ENCODE data around the gene CCDC83. TPM values are rescaled to one million over a fixed set of nuclear protein-coding genes. Genes with fewer than 3 reads are reported as not detected.
"Not testable (repeated sequence)": the region's sequence is repeated elsewhere in the genome, so short reads cannot be mapped to it uniquely, and the experiment has no call there.

Gene CCDC83
- total RNA-seq, 2 donors from 2014 or later, result not detected

DNA sequence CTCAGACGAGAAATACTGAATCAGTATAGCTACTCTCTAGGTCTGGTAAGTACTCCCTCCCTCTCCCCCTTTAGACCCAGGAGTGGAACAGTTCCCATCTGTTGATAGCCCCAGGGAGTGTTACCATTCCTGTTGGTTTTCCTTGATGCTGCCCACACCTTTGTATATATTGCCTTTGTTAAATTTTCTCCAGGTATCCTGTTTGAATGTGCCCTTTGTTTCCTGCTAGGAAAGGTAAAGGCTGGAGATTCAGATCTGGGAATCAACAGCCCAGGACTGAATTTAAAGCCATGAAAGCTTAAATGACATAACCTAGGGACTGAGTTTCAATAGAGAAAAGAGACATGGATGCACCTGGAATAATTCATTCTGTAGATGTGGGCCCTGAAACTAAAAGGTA lies 68.3 kb downstream of the CCDC83 start:
- no peak for ATAC-seq (replicated peaks)

GRCh38 chr11:85926653-85927214 lies 71.6 kb downstream of the CCDC83 start:
- not testable (repeated sequence) for H3K27ac Mint-ChIP-seq; H3K4me1 Mint-ChIP-seq; ATAC-seq (replicated peaks); H3K4me3 Mint-ChIP-seq; H3K9me3 Mint-ChIP-seq; H3K36me3 Mint-ChIP-seq (ENCODE audit: low read depth)
- peaks cover 21% of the 10 kb centered on the region for H3K27me3 Mint-ChIP-seq

More for the DNA sequence above, 68.3 kb downstream of the CCDC83 start:
- Mint-ChIP-seq H3K4me3 (no peak overlapping the region), H3K4me1 (no peaks in the 10 kb centered on the region), H3K36me3 (ENCODE audit: low read depth) (no peaks in the 10 kb centered on the region), H3K9me3 (peaks cover 3% of the 10 kb centered on the region), H3K27me3 (peaks cover 18% of the 10 kb centered on the region), H3K27ac (no peak overlapping the region)

DNA sequence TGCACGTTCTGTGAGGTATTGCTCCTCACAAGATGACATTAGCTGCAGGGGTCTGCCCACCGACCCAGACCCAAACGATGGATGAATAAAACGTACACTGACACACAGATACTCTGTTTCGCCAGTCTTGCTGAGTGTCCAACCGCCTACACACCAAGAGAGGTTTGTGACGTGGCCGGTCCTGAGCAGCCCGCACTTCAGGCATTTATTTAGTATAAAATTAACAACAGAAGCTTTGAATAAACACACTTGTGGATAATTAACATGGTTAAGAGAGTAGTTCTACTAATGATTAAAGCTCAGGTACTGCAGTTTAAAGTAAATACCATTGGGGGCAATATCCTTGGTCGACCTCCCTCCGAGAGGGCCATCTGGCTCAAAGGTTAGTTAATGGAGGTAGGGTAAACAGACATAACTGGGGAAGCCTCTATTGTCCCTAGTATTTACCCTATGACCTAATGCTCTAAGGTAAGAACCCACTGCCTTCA lies 75.7 kb downstream of the CCDC83 start:
- no peak for ATAC-seq (replicated peaks)

DNA sequence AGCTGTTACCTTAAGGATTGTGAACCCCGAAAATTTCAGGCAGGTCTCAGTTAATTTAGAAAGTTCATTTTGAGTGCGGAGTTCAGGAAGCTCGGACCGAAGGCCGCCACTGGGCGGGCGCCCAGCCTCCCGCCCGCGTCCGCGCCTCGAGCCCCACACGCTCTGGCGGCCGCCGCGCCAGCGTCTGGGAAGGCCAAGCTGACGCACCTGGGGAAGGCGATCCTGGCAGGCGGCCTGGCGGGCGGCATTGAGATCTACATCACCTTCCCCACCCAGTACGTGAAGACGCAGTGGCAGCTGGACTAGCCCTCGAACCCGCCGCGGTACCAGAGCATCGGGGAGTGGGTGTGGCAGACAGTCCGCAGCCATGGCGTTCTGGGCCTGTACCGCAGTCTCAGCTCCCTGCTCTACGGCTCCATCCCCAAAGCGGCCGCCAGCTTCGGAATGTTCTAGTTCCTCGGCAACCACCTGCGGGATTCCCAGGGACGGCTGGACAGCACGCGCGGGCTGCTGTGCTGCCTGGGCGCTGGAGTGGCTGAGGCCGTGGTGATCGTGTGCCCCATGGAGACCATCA lies 79.5 kb downstream of the CCDC83 start:
- H3K27me3 Mint-ChIP-seq, result peaks cover 3% of the 10 kb centered on the region
- H3K4me1 Mint-ChIP-seq, result no peaks in the 10 kb centered on the region

More for the DNA sequence above, 75.7 kb downstream of the CCDC83 start:
- Mint-ChIP-seq H3K27ac (no peak overlapping the region), H3K4me1 (no peaks in the 10 kb centered on the region), H3K27me3 (peaks cover 11% of the 10 kb centered on the region), H3K36me3 (ENCODE audit: low read depth) (no peaks in the 10 kb centered on the region), H3K9me3 (no peaks in the 10 kb centered on the region), H3K4me3 (no peak overlapping the region)

GRCh38 chr11:85935751-85936150 lies 80.6 kb downstream of the CCDC83 start:
- Mint-ChIP-seq H3K4me1 (no peaks in the 10 kb centered on the region), H3K27me3 (no peaks in the 10 kb centered on the region), H3K36me3 (ENCODE audit: low read depth) (no peaks in the 10 kb centered on the region), H3K9me3 (no peaks in the 10 kb centered on the region), H3K27ac (no peak overlapping the region), H3K4me3 (no peak overlapping the region)
- ATAC-seq (replicated peaks), result no peak

More for the DNA sequence above, 79.5 kb downstream of the CCDC83 start:
- Mint-ChIP-seq H3K36me3 (ENCODE audit: low read depth) (no peaks in the 10 kb centered on the region), H3K27ac (no peak overlapping the region), H3K4me3 (no peak overlapping the region), H3K9me3 (no peaks in the 10 kb centered on the region)
- no peak for ATAC-seq (replicated peaks)

- Mint-ChIP-seq H3K27me3 (no peaks in the 10 kb centered on the region), H3K27ac (no peak overlapping the region), H3K9me3 (no peaks in the 10 kb centered on the region), H3K4me1 (no peaks in the 10 kb centered on the region), H3K4me3 (no peak overlapping the region), H3K36me3 (ENCODE audit: low read depth) (no peaks in the 10 kb centered on the region)
- no peak for ATAC-seq (replicated peaks)
Measured at GRCh38 chr11:85937835-85938234, 82.7 kb downstream of the CCDC83 start.

- Mint-ChIP-seq H3K27ac (no peak overlapping the region), H3K4me3 (no peak overlapping the region)
Measured at GRCh38 chr11:85939099-85940015, 84.2 kb downstream of the CCDC83 start.

DNA sequence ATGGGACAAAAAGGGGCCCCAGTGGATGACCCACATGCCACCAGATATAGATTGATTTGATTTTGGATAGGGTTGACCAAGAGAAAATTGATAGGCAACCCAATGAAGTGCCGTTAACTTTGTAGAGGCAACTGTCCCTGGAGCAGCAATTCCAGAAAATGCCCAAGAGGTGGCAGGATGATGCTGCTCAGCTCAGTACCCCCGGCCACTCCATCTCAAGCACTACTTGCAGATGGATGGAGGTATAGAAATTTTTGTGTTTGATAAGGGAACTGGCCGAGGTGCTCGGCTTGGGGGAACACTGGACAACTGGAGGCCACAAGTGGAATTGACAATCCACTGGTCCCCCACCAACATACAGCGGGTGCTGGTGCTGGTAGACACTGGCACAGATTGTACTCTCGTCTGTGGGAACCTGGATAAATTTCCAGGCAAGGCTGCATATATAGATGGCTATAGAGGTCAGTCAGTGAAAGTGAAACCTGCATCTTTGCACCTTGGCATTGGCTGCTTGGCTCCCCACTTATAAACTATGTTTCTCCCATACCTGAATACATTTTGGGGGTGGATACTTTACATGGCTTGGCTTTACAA lies 86.3 kb downstream of the CCDC83 start:
- H3K4me3 Mint-ChIP-seq, result no peak overlapping the region
- H3K27ac Mint-ChIP-seq, result no peak overlapping the region
- H3K27me3 Mint-ChIP-seq, result no peaks in the 10 kb centered on the region
- H3K4me1 Mint-ChIP-seq, result peaks cover 10% of the 10 kb centered on the region
- ATAC-seq (replicated peaks), result peak; percentile 43
- H3K9me3 Mint-ChIP-seq, result peaks cover 9% of the 10 kb centered on the region
- H3K36me3 Mint-ChIP-seq (ENCODE audit: low read depth), result no peaks in the 10 kb centered on the region

More at GRCh38 chr11:85939099-85940015, 84.2 kb downstream of the CCDC83 start:
- no peaks in the 10 kb centered on the region for H3K9me3 Mint-ChIP-seq
- no peaks in the 10 kb centered on the region for H3K27me3 Mint-ChIP-seq
- ATAC-seq (replicated peaks), result peak; percentile 86
- no peaks in the 10 kb centered on the region for H3K4me1 Mint-ChIP-seq
- no peaks in the 10 kb centered on the region for H3K36me3 Mint-ChIP-seq (ENCODE audit: low read depth)

DNA sequence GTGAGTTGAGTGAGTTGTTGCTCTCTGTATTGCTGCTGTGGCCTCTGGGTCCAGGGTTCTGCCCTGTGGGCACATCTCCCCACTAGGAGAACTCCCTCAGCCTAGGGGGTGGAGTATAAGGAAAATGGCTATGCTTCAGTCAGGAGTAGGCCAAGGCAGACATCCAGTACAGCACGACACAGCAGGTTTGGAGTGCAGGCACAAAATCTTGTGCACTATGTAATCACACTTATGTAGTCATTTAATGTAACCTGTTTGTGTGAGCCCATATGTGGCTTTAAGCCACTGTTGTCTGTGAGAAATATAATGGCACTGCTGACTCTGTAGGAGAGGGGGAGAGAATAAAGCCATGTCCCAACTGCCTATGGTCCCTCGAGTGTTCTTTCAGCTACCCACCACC lies 90.1 kb downstream of the CCDC83 start:
- Mint-ChIP-seq H3K27me3 (no peaks in the 10 kb centered on the region), H3K4me1 (peaks cover 23% of the 10 kb centered on the region), H3K9me3 (peaks cover 11% of the 10 kb centered on the region), H3K27ac (peak overlapping the region; percentile 43), H3K36me3 (ENCODE audit: low read depth) (no peaks in the 10 kb centered on the region), H3K4me3 (no peak overlapping the region)
- no peak for ATAC-seq (replicated peaks)

- no peak for ATAC-seq (replicated peaks)
- H3K4me1 Mint-ChIP-seq, result peaks cover 23% of the 10 kb centered on the region
- H3K27me3 Mint-ChIP-seq, result no peaks in the 10 kb centered on the region
- peak overlapping the region; percentile 43 for H3K27ac Mint-ChIP-seq
- H3K4me3 Mint-ChIP-seq, result no peak overlapping the region
- peaks cover 11% of the 10 kb centered on the region for H3K9me3 Mint-ChIP-seq
- no peaks in the 10 kb centered on the region for H3K36me3 Mint-ChIP-seq (ENCODE audit: low read depth)
Measured at GRCh38 chr11:85945788-85946187, 90.6 kb downstream of the CCDC83 start.

DNA sequence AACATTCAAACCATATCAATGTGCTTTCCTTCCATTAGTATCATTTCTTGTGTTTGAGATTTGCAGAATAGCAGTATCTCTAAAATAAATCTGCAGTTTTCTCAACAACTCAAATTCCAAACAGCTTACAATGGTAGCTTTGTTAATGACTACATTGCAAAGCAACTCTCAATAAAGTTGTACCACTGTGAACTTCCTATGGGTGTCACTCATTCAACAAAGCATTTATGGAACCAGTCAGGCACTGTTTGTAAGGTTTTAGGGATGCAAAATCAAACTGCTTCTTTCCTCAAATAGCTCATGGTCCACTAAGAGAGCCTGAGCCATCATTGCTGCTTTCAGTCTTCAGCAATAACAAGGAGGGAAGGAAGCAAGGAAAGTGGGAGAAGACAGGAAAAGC lies 91.0 kb downstream of the CCDC83 start:
- peaks cover 12% of the 10 kb centered on the region for H3K9me3 Mint-ChIP-seq
- H3K4me1 Mint-ChIP-seq, result peaks cover 23% of the 10 kb centered on the region
- peak overlapping the region; percentile 71 for H3K4me3 Mint-ChIP-seq
- peak overlapping the region; percentile 96 for H3K27ac Mint-ChIP-seq
- no peaks in the 10 kb centered on the region for H3K36me3 Mint-ChIP-seq (ENCODE audit: low read depth)
- no peak for ATAC-seq (replicated peaks)
- H3K27me3 Mint-ChIP-seq, result no peaks in the 10 kb centered on the region

DNA sequence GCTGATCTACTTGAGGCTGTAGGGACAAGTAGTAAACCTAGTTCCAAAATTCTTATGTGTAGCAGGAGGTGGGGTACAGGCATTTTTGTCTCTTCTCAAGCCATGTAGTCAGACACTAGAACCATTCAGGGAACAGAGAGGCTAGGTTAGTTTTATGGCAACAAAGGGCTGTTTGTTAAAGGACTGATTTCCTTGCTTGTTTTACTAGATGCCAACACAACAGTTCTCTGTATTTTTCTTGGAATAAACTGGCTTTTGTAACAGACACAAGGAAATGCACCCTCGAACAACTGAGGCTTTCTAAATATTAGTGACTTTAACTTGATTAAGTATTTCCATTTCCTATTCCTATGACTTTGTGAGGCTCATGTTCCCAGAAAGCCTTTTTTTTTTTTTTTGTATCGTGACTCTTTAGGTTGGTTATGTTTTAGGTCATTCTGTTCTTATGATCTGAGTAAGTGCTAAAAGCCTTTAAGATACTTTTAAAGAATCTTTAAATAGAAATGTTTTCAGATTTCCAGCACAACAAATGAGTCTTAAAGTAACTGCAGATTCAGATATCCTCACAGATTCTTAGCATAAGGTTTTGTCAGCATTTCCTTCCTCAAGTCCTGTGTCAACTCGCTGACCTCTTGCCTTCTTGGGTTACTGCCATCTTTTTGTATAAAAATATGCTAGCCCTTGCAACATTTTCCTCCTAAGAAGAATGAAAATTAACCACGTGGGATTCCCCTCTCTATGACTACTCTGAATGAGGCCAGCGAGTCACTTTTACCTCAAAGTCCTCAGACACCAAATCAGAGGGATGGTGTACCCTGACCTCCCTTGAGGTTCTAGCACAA lies 92.5 kb downstream of the CCDC83 start:
- Mint-ChIP-seq H3K27me3 (no peaks in the 10 kb centered on the region), H3K27ac (peak overlapping the region; percentile 96), H3K4me3 (peak overlapping the region; percentile 71), H3K4me1 (peaks cover 23% of the 10 kb centered on the region), H3K9me3 (peaks cover 15% of the 10 kb centered on the region), H3K36me3 (ENCODE audit: low read depth) (no peaks in the 10 kb centered on the region)
- peak; percentile 85 for ATAC-seq (replicated peaks)

DNA sequence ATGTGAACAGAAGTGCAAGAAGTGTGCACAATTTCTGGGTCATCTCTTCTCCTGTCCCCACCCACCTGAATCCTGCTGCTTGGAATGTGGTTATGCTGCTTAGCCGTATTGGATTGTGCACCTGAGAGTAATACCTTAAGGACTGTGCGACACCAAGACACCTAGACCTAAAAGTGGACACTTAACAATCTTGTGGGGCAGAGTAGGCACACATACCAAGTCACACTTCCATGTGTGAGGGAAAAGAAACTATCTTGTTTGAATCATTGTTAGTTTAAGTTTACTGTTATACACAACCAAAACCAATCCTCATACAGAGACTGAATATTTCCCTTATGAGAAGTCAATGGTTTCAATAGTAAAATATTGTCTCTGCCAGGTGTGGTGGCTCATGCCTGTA lies 93.7 kb downstream of the CCDC83 start:
- Mint-ChIP-seq H3K9me3 (peaks cover 15% of the 10 kb centered on the region), H3K4me1 (peaks cover 23% of the 10 kb centered on the region), H3K27me3 (no peaks in the 10 kb centered on the region), H3K4me3 (peak overlapping the region; percentile 71), H3K27ac (peak overlapping the region; percentile 96), H3K36me3 (ENCODE audit: low read depth) (peaks cover 6% of the 10 kb centered on the region)
- peak; percentile 73 for ATAC-seq (replicated peaks)

DNA sequence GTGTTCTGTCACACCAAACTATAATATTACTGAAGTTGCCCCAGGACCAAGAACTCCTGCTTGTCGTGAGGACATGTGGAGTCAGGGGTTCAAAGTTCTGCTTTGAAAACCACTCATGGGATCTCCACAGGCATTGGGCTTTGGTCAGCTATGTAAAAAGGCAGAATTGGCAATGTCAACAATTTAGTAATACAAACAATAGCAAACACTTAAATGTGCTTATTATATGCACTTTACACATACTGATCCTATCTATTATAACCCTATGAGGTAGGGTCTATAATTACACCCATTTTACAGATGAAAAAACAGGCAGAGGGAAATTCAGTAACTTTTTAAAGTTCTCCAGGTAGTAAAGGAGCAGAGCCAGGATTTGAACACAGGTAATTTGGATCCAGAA lies 94.6 kb downstream of the CCDC83 start:
- Mint-ChIP-seq H3K9me3 (peaks cover 15% of the 10 kb centered on the region), H3K4me3 (no peak overlapping the region), H3K27ac (no peak overlapping the region), H3K36me3 (ENCODE audit: low read depth) (peaks cover 14% of the 10 kb centered on the region), H3K27me3 (no peaks in the 10 kb centered on the region), H3K4me1 (peaks cover 23% of the 10 kb centered on the region)
- no peak for ATAC-seq (replicated peaks)

All from activated T-helper 17 cell treated with anti-CD3 and anti-CD28 coated beads, Interleukin-2, amount 50 U/mL, for 72 hours (primary cell).